H1 (cell line): ENCODE results near the gene OPRD1. TPM values are rescaled to one million over a fixed set of nuclear protein-coding genes. Genes with fewer than 3 reads are reported as not detected.

Experiments used
- CBX8 ChIP-seq: fragments of 300-800, 300-1000 bp; sonication (generic); IDR thresholded peaks from 2 replicates; pipeline ENCODE4 v1.7.1; 2016; ENCODE audit warnings: low read depth, low read length, borderline replicate concordance
- CHD2 ChIP-seq: IDR thresholded peaks from 2 replicates; pipeline ENCODE4 v1.6.1; 2012; ENCODE audit warnings: low read length, improper control_type of control experiment
- HDAC6 ChIP-seq: IDR thresholded peaks from one replicate; pipeline ENCODE4 v1.7.1; 2012; ENCODE audit warnings: low read depth, mild to moderate bottlenecking, inconsistent platforms, low read length, moderate library complexity
- KDM1A ChIP-seq: fragments of 200-600, 300-600 bp; sonication (generic); IDR thresholded peaks from 2 replicates; pipeline ENCODE4 v1.7.1; 2016; ENCODE audit warnings: mild to moderate bottlenecking, low read length, borderline replicate concordance
- NRF1 ChIP-seq: IDR thresholded peaks from 2 replicates; pipeline ENCODE4 v1.6.1; 2011; ENCODE audit warnings: mild to moderate bottlenecking, low read depth, low read length, improper control_type of control experiment
- POLR2A ChIP-seq, 2 experiments: IDR thresholded peaks; 1 replicate in 1 of 2; 2 replicates in 1 of 2; pipeline ENCODE4 v1.6.1; 2011; ENCODE audit warnings: low read depth in 2 of 2, low read length in 2 of 2, mild to moderate bottlenecking in 2 of 2; ENCODE audit errors: control extremely low read depth in 1 of 2
- POU5F1 ChIP-seq: IDR thresholded peaks from 2 replicates; pipeline ENCODE4 v1.6.1; 2011; ENCODE audit warnings: low read depth, mild to moderate bottlenecking, low read length, moderate library complexity
- SP4 ChIP-seq: IDR thresholded peaks from 2 replicates; pipeline ENCODE4 v1.6.1; 2012; ENCODE audit warnings: low read length, inconsistent platforms
- SRF ChIP-seq: IDR thresholded peaks from 2 replicates; pipeline ENCODE4 v1.6.1; 2011; ENCODE audit warnings: mild to moderate bottlenecking, low read depth, low read length, moderate library complexity
- TAF1 ChIP-seq: IDR thresholded peaks from 2 replicates; pipeline ENCODE4 v1.6.1; 2011; ENCODE audit warnings: mild to moderate bottlenecking, low read depth, low read length
- TCF12 ChIP-seq: IDR thresholded peaks from 2 replicates; pipeline ENCODE4 v1.6.1; 2011; ENCODE audit warnings: low read depth, mild to moderate bottlenecking, low read length
- polyA plus RNA-seq, 7 experiments: library from polyadenylated mRNA; depleted of rRNA in 3 of 7; stranded (reverse) in 5 of 7; unstranded in 2 of 7; fragments of >200 nt in 5 of 7; fragments of 200-250 nt in 2 of 7; gene quantifications; 1 replicate in 5 of 7; 2 replicates in 1 of 7; 4 replicates in 1 of 7; pipeline versions ENCODE4 v1.2.1 to v1.2.3, GENCODE V29; 2011 to 2013; ENCODE audit warnings: missing spikeins in 2 of 7, mixed read lengths in 2 of 7
- total RNA-seq: library from RNA; stranded (reverse); fragmentation: NEBNext Ultra II Directional; extraction: Animal tissue kit (Norgen Biotek cat#: 25700); gene quantifications from 2 replicates; pipeline ENCODE4 v1.2.1, GENCODE V29; 2021
- TF ChIP-seq, protein P1 (sequence below): IDR thresholded peaks from 2 replicates; pipeline ENCODE4 v1.6.1; 2011; ENCODE audit warnings: low read depth, mild to moderate bottlenecking, low read length; ENCODE audit not compliant: insufficient read depth
- TF ChIP-seq, protein P2 (sequence below), 3 experiments: IDR thresholded peaks; 1 replicate in 2 of 3; 2 replicates in 1 of 3; pipeline versions ENCODE4 v1.5.1 to v1.6.1; 2011; ENCODE audit warnings: low read length in 3 of 3, mild to moderate bottlenecking in 3 of 3, inconsistent platforms in 2 of 3, low read depth in 1 of 3, moderate library complexity in 1 of 3; ENCODE audit not compliant: insufficient read depth in 1 of 3; ENCODE audit errors: control extremely low read depth in 1 of 3

Gene OPRD1
- total and polyA plus RNA-seq, 2 of the 8 experiments (the other 6 are each of a cell fraction or from before 2014, with no cell fraction given), result 2.6 to 3.7 TPM

DNA sequence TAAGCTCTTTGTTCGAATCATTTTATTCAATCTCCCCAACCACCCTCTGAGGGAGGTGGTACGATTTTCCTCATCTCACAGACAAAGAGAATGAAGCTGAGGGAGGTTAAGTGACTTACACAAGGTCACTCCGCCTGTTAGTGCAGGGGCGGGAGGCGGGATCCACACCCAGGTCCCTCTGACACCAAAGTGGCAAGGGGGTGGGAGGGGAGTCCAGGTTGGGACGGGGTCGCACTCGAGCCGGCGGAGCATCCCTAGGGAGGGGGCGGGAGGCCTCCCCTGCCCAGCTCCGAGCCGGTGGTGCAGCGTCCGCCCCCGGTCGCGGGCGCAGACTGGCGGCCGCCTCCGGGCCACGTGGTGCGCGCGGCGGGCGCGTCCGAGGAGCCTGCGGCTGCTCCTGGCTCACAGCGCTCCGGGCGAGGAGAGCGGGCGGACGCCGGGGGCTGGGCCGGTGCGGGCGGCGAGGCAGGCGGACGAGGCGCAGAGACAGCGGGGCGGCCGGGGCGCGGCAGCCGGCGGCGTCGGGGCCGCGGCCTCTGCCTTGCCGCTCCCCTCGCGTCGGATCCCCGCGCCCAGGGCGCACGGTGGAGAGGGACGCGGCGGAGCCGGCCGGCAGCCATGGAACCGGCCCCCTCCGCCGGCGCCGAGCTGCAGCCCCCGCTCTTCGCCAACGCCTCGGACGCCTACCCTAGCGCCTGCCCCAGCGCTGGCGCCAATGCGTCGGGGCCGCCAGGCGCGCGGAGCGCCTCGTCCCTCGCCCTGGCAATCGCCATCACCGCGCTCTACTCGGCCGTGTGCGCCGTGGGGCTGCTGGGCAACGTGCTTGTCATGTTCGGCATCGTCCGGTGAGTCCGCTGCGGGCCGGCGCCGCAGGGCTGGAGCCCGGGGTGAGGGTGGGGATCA, at the start of gene OPRD1 (continued):
- TF ChIP-seq CBX8 (no peak), NRF1 (no peak), POLR2A (IDR thresholded peaks at IDR 0.05; ENCODE audit: control extremely low read depth in 1 of 2, low read depth in 2 of 2, low read length in 2 of 2) (peak in 1 of 2 experiments; percentile 43; a peak in 2 of 3 replicates), HDAC6 (no peak), KDM1A (peak; percentile 97), CHD2 (no peak), TAF1 (peak; percentile 71), SRF (no peak), POU5F1 (no peak), TCF12 (no peak), SP4 (no peak)
- TF ChIP-seq, protein P1, sequence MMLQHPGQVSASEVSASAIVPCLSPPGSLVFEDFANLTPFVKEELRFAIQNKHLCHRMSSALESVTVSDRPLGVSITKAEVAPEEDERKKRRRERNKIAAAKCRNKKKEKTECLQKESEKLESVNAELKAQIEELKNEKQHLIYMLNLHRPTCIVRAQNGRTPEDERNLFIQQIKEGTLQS, result no peak; the same call in 1 of the 2 replicates
- TF ChIP-seq, protein P2, sequence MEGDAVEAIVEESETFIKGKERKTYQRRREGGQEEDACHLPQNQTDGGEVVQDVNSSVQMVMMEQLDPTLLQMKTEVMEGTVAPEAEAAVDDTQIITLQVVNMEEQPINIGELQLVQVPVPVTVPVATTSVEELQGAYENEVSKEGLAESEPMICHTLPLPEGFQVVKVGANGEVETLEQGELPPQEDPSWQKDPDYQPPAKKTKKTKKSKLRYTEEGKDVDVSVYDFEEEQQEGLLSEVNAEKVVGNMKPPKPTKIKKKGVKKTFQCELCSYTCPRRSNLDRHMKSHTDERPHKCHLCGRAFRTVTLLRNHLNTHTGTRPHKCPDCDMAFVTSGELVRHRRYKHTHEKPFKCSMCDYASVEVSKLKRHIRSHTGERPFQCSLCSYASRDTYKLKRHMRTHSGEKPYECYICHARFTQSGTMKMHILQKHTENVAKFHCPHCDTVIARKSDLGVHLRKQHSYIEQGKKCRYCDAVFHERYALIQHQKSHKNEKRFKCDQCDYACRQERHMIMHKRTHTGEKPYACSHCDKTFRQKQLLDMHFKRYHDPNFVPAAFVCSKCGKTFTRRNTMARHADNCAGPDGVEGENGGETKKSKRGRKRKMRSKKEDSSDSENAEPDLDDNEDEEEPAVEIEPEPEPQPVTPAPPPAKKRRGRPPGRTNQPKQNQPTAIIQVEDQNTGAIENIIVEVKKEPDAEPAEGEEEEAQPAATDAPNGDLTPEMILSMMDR (IDR thresholded peaks at IDR 0.05; ENCODE audit: control extremely low read depth in 1 of 3, insufficient read depth in 1 of 3, low read depth in 1 of 3, low read length in 3 of 3), result no peak
